ENCODE data around the gene DCLK1.

DCLK1 gene

DNA sequence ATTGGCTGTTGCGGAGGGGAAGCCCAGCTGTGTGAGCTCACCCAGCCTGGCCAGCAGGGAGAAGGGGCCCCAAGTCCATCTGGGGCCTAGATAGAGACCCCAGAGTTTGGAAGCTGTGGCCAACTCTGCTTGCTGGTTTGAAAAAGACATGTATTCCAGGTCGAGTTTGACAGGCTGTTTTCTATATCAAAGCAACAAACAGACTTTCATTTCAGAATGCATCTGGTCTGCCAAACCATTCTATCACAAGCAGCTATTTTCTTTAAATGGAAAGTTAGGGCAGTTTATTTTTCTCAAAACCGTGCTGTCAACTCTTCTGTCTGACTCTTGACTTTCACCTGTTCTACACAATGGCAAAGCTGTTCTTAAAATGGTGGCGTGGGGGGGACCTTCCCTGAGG lies 185.8 kb downstream of the DCLK1 start:
- no peak for DNase-seq (ENCODE audit: low read depth)
- TF ChIP-seq, protein P1, sequence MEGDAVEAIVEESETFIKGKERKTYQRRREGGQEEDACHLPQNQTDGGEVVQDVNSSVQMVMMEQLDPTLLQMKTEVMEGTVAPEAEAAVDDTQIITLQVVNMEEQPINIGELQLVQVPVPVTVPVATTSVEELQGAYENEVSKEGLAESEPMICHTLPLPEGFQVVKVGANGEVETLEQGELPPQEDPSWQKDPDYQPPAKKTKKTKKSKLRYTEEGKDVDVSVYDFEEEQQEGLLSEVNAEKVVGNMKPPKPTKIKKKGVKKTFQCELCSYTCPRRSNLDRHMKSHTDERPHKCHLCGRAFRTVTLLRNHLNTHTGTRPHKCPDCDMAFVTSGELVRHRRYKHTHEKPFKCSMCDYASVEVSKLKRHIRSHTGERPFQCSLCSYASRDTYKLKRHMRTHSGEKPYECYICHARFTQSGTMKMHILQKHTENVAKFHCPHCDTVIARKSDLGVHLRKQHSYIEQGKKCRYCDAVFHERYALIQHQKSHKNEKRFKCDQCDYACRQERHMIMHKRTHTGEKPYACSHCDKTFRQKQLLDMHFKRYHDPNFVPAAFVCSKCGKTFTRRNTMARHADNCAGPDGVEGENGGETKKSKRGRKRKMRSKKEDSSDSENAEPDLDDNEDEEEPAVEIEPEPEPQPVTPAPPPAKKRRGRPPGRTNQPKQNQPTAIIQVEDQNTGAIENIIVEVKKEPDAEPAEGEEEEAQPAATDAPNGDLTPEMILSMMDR (conservative IDR thresholded peaks at IDR 0.05; ENCODE audit: low read depth, low read length), result no peak
- H3K4me3 ChIP-seq (ENCODE audit: low read depth, low read length), result no peak overlapping the region

DNA sequence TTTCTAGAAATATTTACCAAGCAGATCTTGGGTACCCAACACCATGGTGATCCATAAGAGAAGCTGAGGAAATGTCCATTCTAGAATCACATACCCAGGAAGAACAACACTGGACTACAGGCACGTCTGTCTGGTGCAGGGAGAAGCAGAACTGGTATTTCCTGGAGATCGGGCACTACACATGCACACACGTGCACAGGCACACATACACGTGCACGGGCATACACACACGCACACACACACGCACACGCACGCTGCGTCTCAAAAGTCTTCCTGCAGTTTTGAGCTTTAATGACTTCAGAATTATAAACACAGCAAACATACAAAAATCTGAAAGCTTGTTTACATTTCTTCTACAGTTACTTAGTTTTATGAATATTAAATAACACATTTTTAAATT lies 189.8 kb downstream of the DCLK1 start:
- TF ChIP-seq, protein P1 (conservative IDR thresholded peaks at IDR 0.05; ENCODE audit: low read depth, low read length), result no peak
- no peak for DNase-seq (ENCODE audit: low read depth)
- H3K4me3 ChIP-seq (ENCODE audit: low read depth, low read length), result no peak overlapping the region

DNA sequence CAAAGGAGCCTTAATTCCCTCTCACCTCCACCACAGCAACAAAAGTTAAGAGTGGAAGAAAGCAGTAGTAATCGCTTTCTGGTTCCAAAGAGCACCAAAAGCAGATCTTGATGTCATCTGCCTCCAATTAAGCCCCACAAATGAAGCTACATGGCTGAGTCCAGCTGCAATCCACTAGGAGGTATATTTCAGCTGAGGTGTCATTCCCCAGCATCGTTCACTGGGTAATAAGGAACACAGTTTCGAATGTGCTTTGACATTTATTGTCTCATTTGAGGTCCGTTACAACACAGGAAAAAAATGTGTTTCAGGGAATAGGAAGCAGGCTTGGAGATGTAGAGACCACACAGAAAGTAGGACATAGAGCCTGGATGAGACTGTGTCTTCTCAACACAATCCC lies 190.4 kb downstream of the DCLK1 start:
- H3K4me3 ChIP-seq (ENCODE audit: low read depth, low read length), result no peak overlapping the region
- no peak for DNase-seq (ENCODE audit: low read depth)
- TF ChIP-seq, protein P1 (conservative IDR thresholded peaks at IDR 0.05; ENCODE audit: low read depth, low read length), result no peak

DNA sequence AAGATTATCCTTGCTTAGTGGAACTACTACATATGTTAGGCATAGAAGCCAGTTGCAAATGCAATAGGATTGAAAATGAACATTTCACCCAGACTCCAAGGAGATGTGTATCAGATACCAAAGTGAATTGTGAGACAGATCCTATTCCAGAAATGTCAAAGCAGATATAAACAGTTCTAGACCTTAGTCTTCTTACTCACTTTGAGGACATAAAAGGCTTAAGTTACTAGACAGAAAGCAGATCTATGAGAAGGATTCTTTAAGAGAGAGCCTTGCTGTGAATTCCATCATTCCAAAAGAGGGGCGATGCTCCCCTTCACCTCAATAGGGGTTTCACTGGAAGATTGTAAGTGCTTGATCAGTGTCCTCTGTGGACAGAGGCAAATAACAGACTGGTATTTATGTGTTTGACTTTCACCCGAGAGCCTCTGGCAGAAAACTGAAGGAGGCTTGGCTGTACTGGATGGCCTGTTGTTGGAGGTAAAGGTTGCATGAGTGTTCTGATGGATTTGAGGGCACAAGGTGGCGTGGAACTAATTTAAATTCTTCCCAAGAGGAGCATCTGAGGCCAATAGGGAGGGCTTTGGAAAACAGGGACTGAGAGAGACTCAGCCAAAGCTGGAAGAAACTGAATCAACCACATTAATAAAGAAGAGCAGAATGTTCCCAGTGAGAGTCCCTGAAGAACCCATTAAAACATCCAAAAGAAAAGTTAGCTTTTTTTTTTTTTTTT lies 194.8 kb downstream of the DCLK1 start:
- H3K4me3 ChIP-seq (ENCODE audit: low read depth, low read length), result no peak overlapping the region
- TF ChIP-seq, protein P1 (conservative IDR thresholded peaks at IDR 0.05; ENCODE audit: low read depth, low read length), result no peak
- no peak for DNase-seq (ENCODE audit: low read depth)

DNA sequence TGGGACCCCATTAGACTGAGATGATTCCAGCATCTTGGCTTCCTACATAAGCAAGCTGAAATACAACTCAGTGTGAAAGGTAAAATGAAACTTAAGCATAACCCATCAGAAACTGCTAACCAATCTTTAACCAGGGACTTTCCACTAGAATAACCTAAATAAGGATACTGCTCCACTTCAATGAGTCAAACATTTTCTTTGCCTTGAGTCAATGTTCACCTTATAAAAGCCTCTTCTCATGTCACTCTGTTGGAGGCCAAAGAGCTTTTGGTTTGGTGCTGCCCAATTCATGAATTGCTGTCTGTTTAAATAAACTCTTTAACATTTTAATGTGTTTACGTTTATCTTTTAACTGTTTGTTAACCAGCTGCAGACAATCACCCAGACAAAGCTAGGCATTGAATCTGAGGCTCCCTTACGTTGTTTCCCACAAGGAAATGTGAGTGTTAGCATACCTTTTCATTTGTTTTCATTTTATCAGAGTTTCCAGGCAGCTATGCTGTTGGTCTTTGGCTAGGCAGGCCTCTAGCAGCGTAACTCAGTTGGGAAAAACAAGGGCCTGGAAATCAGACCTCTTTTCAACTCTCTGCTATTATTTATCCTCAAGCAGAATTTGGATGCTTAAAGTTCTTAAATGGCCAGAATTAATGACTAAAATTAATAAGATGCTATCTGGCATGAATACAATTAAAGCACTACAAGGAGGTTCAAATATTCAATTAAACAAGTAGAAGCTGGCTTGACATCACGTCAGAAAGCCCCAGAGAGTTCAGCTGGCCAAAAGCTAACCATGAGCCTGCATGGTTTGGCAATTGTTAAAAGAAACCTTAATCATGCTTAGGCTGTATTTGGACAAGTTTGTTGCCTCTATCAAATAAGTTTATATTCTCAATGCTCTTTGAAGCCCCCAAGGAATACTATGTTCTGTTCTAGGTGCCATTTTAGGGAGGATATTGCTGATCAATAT lies 200.2 kb downstream of the DCLK1 start:
- no peak for DNase-seq (ENCODE audit: low read depth)

DNA sequence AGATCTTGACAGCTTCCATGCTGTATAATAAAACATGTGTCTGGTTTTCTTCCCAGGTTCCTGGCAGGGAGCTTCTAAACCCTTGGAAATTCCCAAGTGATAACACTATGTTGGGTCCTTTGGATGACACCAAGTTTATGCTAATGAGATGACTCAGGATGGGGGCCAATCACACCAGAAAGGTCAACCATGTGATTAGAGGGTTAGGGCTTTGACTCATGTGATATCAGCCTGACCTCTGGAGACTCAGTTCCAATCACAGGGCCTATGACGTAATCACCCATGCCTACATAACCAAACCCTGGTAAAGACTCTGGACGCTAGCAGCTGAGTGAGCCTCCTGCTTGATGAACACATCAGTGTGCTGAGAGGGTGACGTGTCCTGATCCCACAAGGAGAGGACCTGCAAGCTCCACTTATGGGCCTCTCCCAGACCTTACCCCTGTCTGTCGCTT lies 203.6 kb downstream of the DCLK1 start:
- TF ChIP-seq, protein P1 (conservative IDR thresholded peaks at IDR 0.05; ENCODE audit: low read depth, low read length), result no peak
- DNase-seq (ENCODE audit: low read depth), result peak; percentile 66

More for the DNA sequence above, 200.2 kb downstream of the DCLK1 start:
- TF ChIP-seq, protein P1 (conservative IDR thresholded peaks at IDR 0.05; ENCODE audit: low read depth, low read length), result no peak
- H3K4me3 ChIP-seq (ENCODE audit: low read depth, low read length), result no peak overlapping the region

More for the DNA sequence above, 203.6 kb downstream of the DCLK1 start:
- no peak overlapping the region for H3K4me3 ChIP-seq (ENCODE audit: low read depth, low read length)
